Measurements from ENCODE around the gene ZC3H7B.

Gene ZC3H7B

GRCh38 chr22:41364955-41365354, 63.6 kb downstream of the ZC3H7B start:
- no peak for DNase-seq (ENCODE audit: low read depth)

GRCh38 chr22:41365425-41365824, 64.1 kb downstream of the ZC3H7B start:
- no peak for TF ChIP-seq MYC (IDR thresholded peaks at IDR 0.05; ENCODE audit: low read depth, low read length)
- TF ChIP-seq MAX (IDR thresholded peaks at IDR 0.05; ENCODE audit: low read depth, low read length) = no peak
- TF ChIP-seq CTCF (IDR thresholded peaks at IDR 0.05; ENCODE audit: low read depth, low read length) = no peak
- no peak for DNase-seq (ENCODE audit: low read depth)
- H3K4me3 ChIP-seq (ENCODE audit: low read depth, low read length) = no peak overlapping the region

More at GRCh38 chr22:41364955-41365354, 63.6 kb downstream of the ZC3H7B start:
- H3K4me3 ChIP-seq (ENCODE audit: low read depth, low read length) = no peak overlapping the region
- TF ChIP-seq POLR2A (IDR thresholded peaks at IDR 0.05; ENCODE audit: extremely low read depth, insufficient read length) (no peak), CTCF (IDR thresholded peaks at IDR 0.05; ENCODE audit: low read depth, low read length) (no peak), MAX (IDR thresholded peaks at IDR 0.05; ENCODE audit: low read depth, low read length) (no peak), MYC (IDR thresholded peaks at IDR 0.05; ENCODE audit: low read depth, low read length) (no peak)

GRCh38 chr22:41366323-41367029, 65.2 kb downstream of the ZC3H7B start:
- TF ChIP-seq CTCF (IDR thresholded peaks at IDR 0.05; ENCODE audit: low read depth, low read length) (no peak), POLR2A (IDR thresholded peaks at IDR 0.05; ENCODE audit: extremely low read depth, insufficient read length) (no peak), MYC (IDR thresholded peaks at IDR 0.05; ENCODE audit: low read depth, low read length) (no peak), MAX (IDR thresholded peaks at IDR 0.05; ENCODE audit: low read depth, low read length) (no peak)
- H3K4me3 ChIP-seq (ENCODE audit: low read depth, low read length) = no peak overlapping the region
- no peak for DNase-seq (ENCODE audit: low read depth)

- TF ChIP-seq CTCF (IDR thresholded peaks at IDR 0.05; ENCODE audit: low read depth, low read length) = peak; percentile 15
- TF ChIP-seq MYC (IDR thresholded peaks at IDR 0.05; ENCODE audit: low read depth, low read length) = peak; percentile 43; the same call in 1 of the 2 replicates
- no peak for TF ChIP-seq POLR2A (IDR thresholded peaks at IDR 0.05; ENCODE audit: extremely low read depth, insufficient read length)
- TF ChIP-seq MAX (IDR thresholded peaks at IDR 0.05; ENCODE audit: low read depth, low read length) = peak; percentile 69
- peak; percentile 80 for DNase-seq (ENCODE audit: low read depth)
- H3K4me3 ChIP-seq (ENCODE audit: low read depth, low read length) = no peak overlapping the region
These were observed 65.8 kb downstream of the ZC3H7B start for GRCh38 chr22:41367039-41367679.

GRCh38 chr22:41367680-41368542, 66.6 kb downstream of the ZC3H7B start:
- no peak overlapping the region for H3K4me3 ChIP-seq (ENCODE audit: low read depth, low read length)
- no peak for DNase-seq (ENCODE audit: low read depth)
- TF ChIP-seq MYC (IDR thresholded peaks at IDR 0.05; ENCODE audit: low read depth, low read length) (no peak), CTCF (IDR thresholded peaks at IDR 0.05; ENCODE audit: low read depth, low read length) (no peak), POLR2A (IDR thresholded peaks at IDR 0.05; ENCODE audit: extremely low read depth, insufficient read length) (no peak), MAX (IDR thresholded peaks at IDR 0.05; ENCODE audit: low read depth, low read length) (no peak)

Measured in NB4 (cell line).